Hepatocyte (in vitro differentiated cells): Measurements from ENCODE around the gene CELF4. TPM values are rescaled to one million over a fixed set of nuclear protein-coding genes. Genes with fewer than 3 reads are reported as not detected.

Experiments used
- DNase-seq: peaks from one replicate; pipeline ENCODE4 v3.0.0-alpha.2; 2016; ENCODE audit warnings: low spot score
- H2AFZ ChIP-seq: fragments of 200-600 bp; sonication (generic); 2 replicates; pipeline ENCODE4 v1.6.0; 2016; ENCODE audit warnings: antibody characterized with exemption, mild to moderate bottlenecking
- H3K27ac ChIP-seq: fragments of 200-600 bp; sonication (generic); 2 replicates; pipeline ENCODE4 v1.5.1; 2016; ENCODE audit warnings: mild to moderate bottlenecking
- H3K27me3 ChIP-seq: fragments of 200-600 bp; sonication (generic); 2 replicates; pipeline ENCODE4 v1.6.1; 2016
- H3K36me3 ChIP-seq: fragments of 200-600 bp; sonication (generic); replicated peaks from 2 replicates; pipeline ENCODE4 v1.5.1; 2016; ENCODE audit warnings: low read depth; ENCODE audit not compliant: insufficient read depth
- H3K4me1 ChIP-seq: fragments of 200-600 bp; sonication (generic); 2 replicates; pipeline ENCODE4 v1.5.1; 2016; ENCODE audit warnings: mild to moderate bottlenecking, moderate library complexity; ENCODE audit not compliant: insufficient read depth
- H3K4me2 ChIP-seq: fragments of 200-600 bp; sonication (generic); 2 replicates; pipeline ENCODE4 v1.6.0; 2016
- H3K4me3 ChIP-seq: fragments of 200-600 bp; sonication (generic); 2 replicates; pipeline ENCODE4 v1.5.1; 2016; ENCODE audit warnings: mild to moderate bottlenecking
- H3K79me2 ChIP-seq: fragments of 200-600 bp; sonication (generic); 2 replicates; pipeline ENCODE4 v1.6.0; 2017; ENCODE audit warnings: mild to moderate bottlenecking
- H3K9me2 ChIP-seq: fragments of 200-600 bp; sonication (generic); replicated peaks from 2 replicates; pipeline ENCODE4 v1.6.0; 2017; ENCODE audit warnings: mild to moderate bottlenecking; ENCODE audit not compliant: insufficient read depth
- H3K9me3 ChIP-seq: fragments of 200-600 bp; sonication (generic); 2 replicates; pipeline ENCODE4 v1.5.1; 2016; ENCODE audit warnings: low read depth, mild to moderate bottlenecking
- H4K20me1 ChIP-seq: fragments of 200-600 bp; sonication (generic); 2 replicates; pipeline ENCODE4 v1.6.0; 2016; ENCODE audit warnings: mild to moderate bottlenecking; ENCODE audit not compliant: insufficient read depth, poor library complexity, severe bottlenecking
- CTCF ChIP-seq: fragments of 200-600 bp; sonication (generic); IDR thresholded peaks from 2 replicates; pipeline ENCODE4 v1.5.1; 2016; ENCODE audit warnings: antibody characterized with exemption, mild to moderate bottlenecking; ENCODE audit not compliant: poor library complexity
- EZH2 ChIP-seq: fragments of 200-600 bp; sonication (generic); IDR thresholded peaks from 2 replicates; pipeline ENCODE4 v1.6.1; 2016; ENCODE audit warnings: antibody characterized with exemption, mild to moderate bottlenecking, borderline replicate concordance
- EZH2phosphoT487 ChIP-seq: fragments of 200-600 bp; sonication (generic); IDR thresholded peaks from one replicate; pipeline ENCODE4 v1.6.1; 2018; ENCODE audit warnings: antibody characterized with exemption, mild to moderate bottlenecking, low read depth, moderate library complexity; ENCODE audit not compliant: unreplicated experiment, severe bottlenecking
- WGBS: methylation state at CpG from one replicate; pipeline ENCODE4 v1.1.6; 2016; ENCODE audit warnings: low lambda C conversion rate; ENCODE audit errors: missing lambda C conversion rate; 5-methylcytosine and 5-hydroxymethylcytosine counted together
- polyA plus RNA-seq: library from polyadenylated mRNA; unstranded; fragments of >200 nt; fragmentation: Nextera tagmentation; extraction: Ambion mirVana; gene quantifications from 2 replicates; pipeline ENCODE4 v1.2.1, GENCODE V29; 2016
- total RNA-seq: library from RNA; depleted of rRNA; stranded (reverse); fragments of >200 nt; gene quantifications from 2 replicates; pipeline ENCODE4 v1.2.3, GENCODE V29; 2014

CELF4 gene
- total and polyA plus RNA-seq, 2 experiments from 2014 or later = 1.3 to 2.9 TPM

GRCh38 chr18:37230768-37231167 lies 334.8 kb downstream of the CELF4 start:
- H3K27me3 ChIP-seq = no peaks in the 10 kb centered on the region
- H3K9me2 ChIP-seq = no peaks in the 10 kb centered on the region
- DNase-seq = no peak
- TF ChIP-seq CTCF (no peak), EZH2phosphoT487 (no peak), EZH2 (no peak)
- H3K36me3 ChIP-seq = no peaks in the 10 kb centered on the region
- no peaks in the 10 kb centered on the region for H3K4me1 ChIP-seq
- H3K79me2 ChIP-seq = no peaks in the 10 kb centered on the region
- H3K9me3 ChIP-seq = no peaks in the 10 kb centered on the region
- H3K27ac ChIP-seq = no peak overlapping the region
- H2AFZ ChIP-seq = no peak overlapping the region
- H3K4me2 ChIP-seq = no peak overlapping the region
- no peak overlapping the region for H3K4me3 ChIP-seq
- H4K20me1 ChIP-seq = no peaks in the 10 kb centered on the region
- WGBS = 67% methylated on average over 3 of the region's 3 CpGs

- Histone ChIP-seq H3K27ac (no peak overlapping the region), H2AFZ (no peak overlapping the region), H3K27me3 (no peaks in the 10 kb centered on the region), H3K9me3 (no peaks in the 10 kb centered on the region), H3K9me2 (no peaks in the 10 kb centered on the region), H3K79me2 (no peaks in the 10 kb centered on the region), H3K4me2 (no peak overlapping the region), H3K36me3 (no peaks in the 10 kb centered on the region), H3K4me1 (no peaks in the 10 kb centered on the region), H4K20me1 (no peaks in the 10 kb centered on the region), H3K4me3 (no peak overlapping the region)
- 78% methylated on average over 4 of the region's 4 CpGs for WGBS
- no peak for TF ChIP-seq EZH2phosphoT487
- TF ChIP-seq CTCF = no peak
- TF ChIP-seq EZH2 = no peak
- DNase-seq = no peak
Measured at GRCh38 chr18:37225279-37225678, 340.3 kb downstream of the CELF4 start.

GRCh38 chr18:37222999-37223378 lies 342.6 kb downstream of the CELF4 start:
- H3K4me3 ChIP-seq = no peak overlapping the region
- no peak overlapping the region for H2AFZ ChIP-seq
- H3K4me1 ChIP-seq = no peaks in the 10 kb centered on the region
- H4K20me1 ChIP-seq = no peaks in the 10 kb centered on the region
- 65% methylated on average over 5 of the region's 5 CpGs for WGBS
- no peak for DNase-seq
- H3K4me2 ChIP-seq = no peak overlapping the region
- H3K36me3 ChIP-seq = no peaks in the 10 kb centered on the region
- no peaks in the 10 kb centered on the region for H3K9me2 ChIP-seq
- no peaks in the 10 kb centered on the region for H3K9me3 ChIP-seq
- no peak for TF ChIP-seq EZH2
- no peak for TF ChIP-seq CTCF
- H3K27ac ChIP-seq = no peak overlapping the region
- H3K27me3 ChIP-seq = no peaks in the 10 kb centered on the region
- H3K79me2 ChIP-seq = no peaks in the 10 kb centered on the region
